Measurements from ENCODE around the gene ADIPOR1.

The ADIPOR1 gene

GRCh38 chr1:202998836-202999750 lies 41.0 kb upstream of the ADIPOR1 start:
- Histone ChIP-seq H3K27ac (ENCODE audit: insufficient read depth in 1 of 2, low read depth in 1 of 2, low read length in 2 of 2, poor library complexity in 1 of 2, severe bottlenecking in 2 of 2) (peak overlapping the region in 1 of 2 experiments; percentile 49), H3K36me3 (ENCODE audit: control insufficient read depth in 4 of 4, insufficient read depth in 4 of 4, low read length in 3 of 4) (no peaks in the 10 kb centered on the region), H3K9me3 (ENCODE audit: control extremely low read depth in 1 of 5, control insufficient read depth in 4 of 5, insufficient read depth in 2 of 5, low read depth in 1 of 5, low read length in 4 of 5) (no peaks in the 10 kb centered on the region), H3K4me1 (ENCODE audit: control extremely low read depth in 1 of 4, control insufficient read depth in 4 of 4, insufficient read depth in 4 of 4, low read length in 3 of 4) (peaks cover 4 to 16% (median 10%) of the 10 kb centered on the region in 4 experiments), H3K27me3 (replicated peaks in 2 of 5; ENCODE audit: control insufficient read depth in 4 of 5, insufficient read depth in 5 of 5, low read length in 4 of 5) (no peaks in the 10 kb centered on the region), H3K4me3 (ENCODE audit: control insufficient read depth in 1 of 7, extremely low read depth in 1 of 7, insufficient read depth in 4 of 7, low read depth in 2 of 7, low read length in 6 of 7) (peak overlapping the region in 6 of 7 experiments; percentile 37 to 68 (median 50))
- CTCF ChIA-PET, result interaction anchor here (0.7 to 3.0 kb wide), 25 partner anchors 8 to 272 kb away, joined by 3 to 18 read pairs (median 3); partner anchors contain the start of genes CYB5R1, KLHL12 and TMEM183A
- DNase-seq, result peak; percentile 74 to 88 (median 85)
- POLR2A ChIA-PET, result no interaction called here
- 44% methylated on average over 14 of the region's 14 CpGs for WGBS (ENCODE audit: insufficient coverage)

DNA sequence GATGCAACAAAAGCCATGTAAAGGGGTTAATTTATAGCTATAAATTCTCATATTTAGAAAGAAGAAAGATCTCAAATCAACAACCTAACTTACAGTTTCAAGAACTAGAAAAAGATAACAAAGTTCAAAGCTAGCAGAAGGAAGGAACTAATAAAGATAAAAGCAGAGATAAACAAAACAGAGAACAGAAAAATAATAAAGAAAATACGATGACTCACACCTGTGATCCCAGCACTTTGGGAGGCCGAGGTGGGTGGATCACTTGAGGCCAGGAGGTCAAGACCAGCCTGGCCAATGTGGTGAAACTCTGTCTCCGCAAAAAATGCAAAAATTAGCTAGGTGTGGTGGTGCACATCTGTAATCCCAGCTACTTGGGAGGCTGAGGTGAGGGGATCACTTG lies 36.6 kb upstream of the ADIPOR1 start:
- 54% methylated on average over 3 of the region's 3 CpGs for WGBS (ENCODE audit: insufficient coverage)
- H3K4me3 ChIP-seq (ENCODE audit: control insufficient read depth in 1 of 7, extremely low read depth in 1 of 7, insufficient read depth in 4 of 7, low read depth in 2 of 7, low read length in 6 of 7), result no peak overlapping the region
- no peak for DNase-seq
- no peaks in the 10 kb centered on the region for H3K27me3 ChIP-seq (replicated peaks in 2 of 5; ENCODE audit: control insufficient read depth in 4 of 5, insufficient read depth in 5 of 5, low read length in 4 of 5)
- H3K4me1 ChIP-seq (ENCODE audit: control extremely low read depth in 1 of 4, control insufficient read depth in 4 of 4, insufficient read depth in 4 of 4, low read length in 3 of 4), result peaks cover 4 to 15% (median 7%) of the 10 kb centered on the region in 4 experiments
- no peaks in the 10 kb centered on the region for H3K36me3 ChIP-seq (ENCODE audit: control insufficient read depth in 4 of 4, insufficient read depth in 4 of 4, low read length in 3 of 4)
- ChIA-PET CTCF (interaction anchor here (0.6 to 2.6 kb wide), 10 partner anchors 9 to 143 kb away, joined by 3 to 9 read pairs (median 3); no protein-coding TSS in a partner anchor), POLR2A (interaction anchor here (0.5 kb wide), 1 partner anchor 234 kb away, joined by 3 read pairs; no protein-coding TSS in a partner anchor)
- no peaks in the 10 kb centered on the region for H3K9me3 ChIP-seq (ENCODE audit: control extremely low read depth in 1 of 5, control insufficient read depth in 4 of 5, insufficient read depth in 2 of 5, low read depth in 1 of 5, low read length in 4 of 5)
- H3K27ac ChIP-seq (ENCODE audit: insufficient read depth in 1 of 2, low read depth in 1 of 2, low read length in 2 of 2, poor library complexity in 1 of 2, severe bottlenecking in 2 of 2), result no peak overlapping the region

GRCh38 chr1:202991112-202991511 lies 33.0 kb upstream of the ADIPOR1 start:
- no peak overlapping the region for H3K27ac ChIP-seq (ENCODE audit: insufficient read depth in 1 of 2, low read depth in 1 of 2, low read length in 2 of 2, poor library complexity in 1 of 2, severe bottlenecking in 2 of 2)
- no peaks in the 10 kb centered on the region for H3K9me3 ChIP-seq (ENCODE audit: control extremely low read depth in 1 of 5, control insufficient read depth in 4 of 5, insufficient read depth in 2 of 5, low read depth in 1 of 5, low read length in 4 of 5)
- DNase-seq, result no peak
- H3K27me3 ChIP-seq (replicated peaks in 2 of 5; ENCODE audit: control insufficient read depth in 4 of 5, insufficient read depth in 5 of 5, low read length in 4 of 5), result no peaks in the 10 kb centered on the region
- no peak overlapping the region for H3K4me3 ChIP-seq (ENCODE audit: control insufficient read depth in 1 of 7, extremely low read depth in 1 of 7, insufficient read depth in 4 of 7, low read depth in 2 of 7, low read length in 6 of 7)
- H3K4me1 ChIP-seq (ENCODE audit: control extremely low read depth in 1 of 4, control insufficient read depth in 4 of 4, insufficient read depth in 4 of 4, low read length in 3 of 4), result peaks cover 0 to 16% (median 5%) of the 10 kb centered on the region in 4 experiments
- ChIA-PET CTCF (interaction anchor here (1.7 kb wide), 1 partner anchor 8 kb away, joined by 7 read pairs; no protein-coding TSS in a partner anchor), POLR2A (no interaction called here)
- H3K36me3 ChIP-seq (ENCODE audit: control insufficient read depth in 4 of 4, insufficient read depth in 4 of 4, low read length in 3 of 4), result no peaks in the 10 kb centered on the region

DNA sequence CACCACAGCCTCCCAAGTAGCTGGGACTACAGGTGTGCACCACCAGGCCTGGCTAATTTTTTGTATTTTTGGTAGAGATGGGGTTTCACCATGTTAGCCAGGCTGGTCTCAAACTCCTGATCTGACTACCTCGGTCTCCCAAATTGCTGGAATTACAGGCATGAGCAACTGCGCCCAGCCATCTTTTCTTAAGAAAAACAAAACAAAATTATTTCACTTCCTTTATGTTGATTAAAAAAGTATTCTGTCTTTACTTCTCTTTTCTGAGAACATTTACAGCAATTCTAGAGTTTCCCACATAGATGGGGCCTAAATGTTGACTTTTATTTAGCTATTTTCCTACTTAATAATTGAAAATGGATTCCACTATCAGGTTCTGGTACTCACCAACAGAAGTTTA lies 31.8 kb upstream of the ADIPOR1 start:
- Histone ChIP-seq H3K27me3 (replicated peaks in 2 of 5; ENCODE audit: control insufficient read depth in 4 of 5, insufficient read depth in 5 of 5, low read length in 4 of 5) (no peaks in the 10 kb centered on the region), H3K4me3 (ENCODE audit: control insufficient read depth in 1 of 7, extremely low read depth in 1 of 7, insufficient read depth in 4 of 7, low read depth in 2 of 7, low read length in 6 of 7) (no peak overlapping the region), H3K4me1 (ENCODE audit: control extremely low read depth in 1 of 4, control insufficient read depth in 4 of 4, insufficient read depth in 4 of 4, low read length in 3 of 4) (peaks cover 0 to 16% (median 5%) of the 10 kb centered on the region in 4 experiments), H3K27ac (ENCODE audit: insufficient read depth in 1 of 2, low read depth in 1 of 2, low read length in 2 of 2, poor library complexity in 1 of 2, severe bottlenecking in 2 of 2) (no peak overlapping the region), H3K36me3 (ENCODE audit: control insufficient read depth in 4 of 4, insufficient read depth in 4 of 4, low read length in 3 of 4) (no peaks in the 10 kb centered on the region), H3K9me3 (ENCODE audit: control extremely low read depth in 1 of 5, control insufficient read depth in 4 of 5, insufficient read depth in 2 of 5, low read depth in 1 of 5, low read length in 4 of 5) (no peaks in the 10 kb centered on the region)
- CTCF ChIA-PET, result interaction anchor here (0.6 to 1.7 kb wide), 5 partner anchors 9 to 790 kb away, joined by 3 to 7 read pairs (median 4); no protein-coding TSS in a partner anchor
- DNase-seq, result no peak
- WGBS (ENCODE audit: insufficient coverage), result no CpG with 5 or more reads among the region's 2 CpGs
- POLR2A ChIA-PET, result interaction anchor here (1.0 kb wide), 1 partner anchor 46 kb away, joined by 3 read pairs; no protein-coding TSS in a partner anchor

- Histone ChIP-seq H3K27me3 (replicated peaks in 2 of 5; ENCODE audit: control insufficient read depth in 4 of 5, insufficient read depth in 5 of 5, low read length in 4 of 5) (no peaks in the 10 kb centered on the region), H3K36me3 (ENCODE audit: control insufficient read depth in 4 of 4, insufficient read depth in 4 of 4, low read length in 3 of 4) (no peaks in the 10 kb centered on the region), H3K27ac (ENCODE audit: insufficient read depth in 1 of 2, low read depth in 1 of 2, low read length in 2 of 2, poor library complexity in 1 of 2, severe bottlenecking in 2 of 2) (no peak overlapping the region), H3K4me3 (ENCODE audit: control insufficient read depth in 1 of 7, extremely low read depth in 1 of 7, insufficient read depth in 4 of 7, low read depth in 2 of 7, low read length in 6 of 7) (no peak overlapping the region), H3K9me3 (ENCODE audit: control extremely low read depth in 1 of 5, control insufficient read depth in 4 of 5, insufficient read depth in 2 of 5, low read depth in 1 of 5, low read length in 4 of 5) (no peaks in the 10 kb centered on the region), H3K4me1 (ENCODE audit: control extremely low read depth in 1 of 4, control insufficient read depth in 4 of 4, insufficient read depth in 4 of 4, low read length in 3 of 4) (peaks cover 0 to 16% (median 5%) of the 10 kb centered on the region in 4 experiments)
- WGBS (ENCODE audit: insufficient coverage), result 78% methylated on average over 5 of the region's 5 CpGs
- POLR2A ChIA-PET, result no interaction called here
- CTCF ChIA-PET, result interaction anchor here (0.7 to 1.6 kb wide), 8 partner anchors 9 to 20 kb away, joined by 3 to 6 read pairs (median 3); no protein-coding TSS in a partner anchor
- peak in 1 of 3 donors; percentile 10 for DNase-seq
Observed at GRCh38 chr1:202987922-202988583, 29.9 kb upstream of the ADIPOR1 start.

DNA sequence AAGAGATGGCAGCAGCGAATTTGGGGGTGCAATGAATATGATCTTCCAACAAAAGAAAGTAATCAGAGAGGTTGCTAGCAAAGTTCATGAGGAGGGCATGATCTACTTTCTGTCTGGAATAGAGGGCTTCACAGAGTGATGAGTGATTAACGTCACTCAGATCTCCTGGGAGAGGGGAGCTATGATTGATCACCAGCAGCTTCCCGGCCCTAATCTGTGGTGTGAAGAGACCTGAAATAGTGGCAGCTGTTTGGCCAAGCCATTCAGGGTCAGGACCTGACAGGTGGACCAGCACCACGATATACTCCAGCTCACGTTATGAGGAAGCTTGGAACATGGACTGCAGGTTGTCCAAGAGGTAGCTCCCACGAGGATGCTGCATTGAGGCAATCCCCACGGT lies 29.1 kb upstream of the ADIPOR1 start:
- Histone ChIP-seq H3K27me3 (replicated peaks in 2 of 5; ENCODE audit: control insufficient read depth in 4 of 5, insufficient read depth in 5 of 5, low read length in 4 of 5) (no peaks in the 10 kb centered on the region), H3K27ac (ENCODE audit: insufficient read depth in 1 of 2, low read depth in 1 of 2, low read length in 2 of 2, poor library complexity in 1 of 2, severe bottlenecking in 2 of 2) (no peak overlapping the region), H3K9me3 (ENCODE audit: control extremely low read depth in 1 of 5, control insufficient read depth in 4 of 5, insufficient read depth in 2 of 5, low read depth in 1 of 5, low read length in 4 of 5) (no peaks in the 10 kb centered on the region), H3K36me3 (ENCODE audit: control insufficient read depth in 4 of 4, insufficient read depth in 4 of 4, low read length in 3 of 4) (no peaks in the 10 kb centered on the region), H3K4me3 (ENCODE audit: control insufficient read depth in 1 of 7, extremely low read depth in 1 of 7, insufficient read depth in 4 of 7, low read depth in 2 of 7, low read length in 6 of 7) (no peak overlapping the region), H3K4me1 (ENCODE audit: control extremely low read depth in 1 of 4, control insufficient read depth in 4 of 4, insufficient read depth in 4 of 4, low read length in 3 of 4) (peaks cover 0 to 16% (median 5%) of the 10 kb centered on the region in 4 experiments)
- no peak for DNase-seq
- CTCF ChIA-PET, result interaction anchor here (0.7 to 1.6 kb wide), 5 partner anchors 9 to 19 kb away, joined by 3 to 6 read pairs (median 3); no protein-coding TSS in a partner anchor
- POLR2A ChIA-PET, result no interaction called here
- WGBS (ENCODE audit: insufficient coverage), result 98% methylated on average over 7 of the region's 7 CpGs
